GM12878 (cell line): ENCODE results near the gene EPB41L1. TPM values are rescaled to one million over a fixed set of nuclear protein-coding genes. Genes with fewer than 3 reads are reported as not detected.

Experiments
- ATAC-seq: fragments of 200-7000 bp; cut with Tn5 transposase; 3 replicates; pipeline ENCODE4 v1.9.1; 2020; ENCODE audit warnings: mild to moderate bottlenecking, moderate library complexity
- BruUV-seq: library from RNA; stranded (reverse); fragments of 400-500 nt; replicated peaks from 2 replicates; lab custom pipeline; 2021; lab: Mats Ljungman, UMichigan
- CTCF ChIA-PET: fragments of 300-600 bp; sonication (Branson Sonifier 250); formaldehyde crosslinking; extraction: SDS; loops from one replicate; lab custom pipeline; 2021; ENCODE audit warnings: inconsistent platforms; lab: Yijun Ruan, JAX
- POLR2A ChIA-PET: fragments of 350-600 bp; formaldehyde crosslinking; extraction: SDS; loops from one replicate; lab custom pipeline; 2021; ENCODE audit warnings: inconsistent platforms; lab: Charles Lee
- RAD21 ChIA-PET: fragments of 300-600 bp; sonication (Branson Sonifier 250); formaldehyde crosslinking; loops from one replicate; lab custom pipeline; 2023; ENCODE audit warnings: antibody characterized with exemption; ENCODE audit not compliant: unreplicated experiment; lab: Charles Lee
- SMC1A ChIA-PET: fragments of 300-600 bp; sonication (Branson Sonifier 250); formaldehyde crosslinking; loops from one replicate; lab custom pipeline; 2023; ENCODE audit not compliant: unreplicated experiment, uncharacterized antibody; lab: Charles Lee
- DNase-seq: peaks from one replicate; pipeline ENCODE4 v3.0.0-alpha.2; 2011; ENCODE audit warnings: low read depth, low spot score
- FAIRE-seq: peaks from 3 replicates; lab custom pipeline; 2011; peaks lifted over from hg19 to GRCh38; lab: Jason Lieb, UNC
- H2AFZ ChIP-seq: 2 replicates; pipeline ENCODE4 v1.6.0; 2011; ENCODE audit warnings: low read depth, low read length, control low read depth; ENCODE audit not compliant: control insufficient read depth
- H3K27ac ChIP-seq: 2 replicates; pipeline ENCODE4 v1.5.1; 2011; ENCODE audit warnings: control low read depth; ENCODE audit not compliant: control insufficient read depth, insufficient read depth
- H3K27me3 ChIP-seq, 2 experiments: replicated peaks in 1 of 2; 2 replicates each; pipeline versions ENCODE4 v1.6.0 to v1.6.1; 2011; ENCODE audit warnings: low read length in 1 of 2; ENCODE audit not compliant: control insufficient read depth in 2 of 2, insufficient read depth in 2 of 2
- H3K36me3 ChIP-seq, 2 experiments: 2 replicates each; pipeline ENCODE4 v1.5.1; 2011; ENCODE audit warnings: low read length in 1 of 2; ENCODE audit not compliant: control insufficient read depth in 2 of 2, insufficient read depth in 2 of 2
- H3K4me1 ChIP-seq: 2 replicates; pipeline ENCODE4 v1.6.1; 2011; ENCODE audit warnings: mild to moderate bottlenecking, low read length, moderate library complexity, mixed read lengths; ENCODE audit not compliant: control insufficient read depth, insufficient read depth
- H3K4me2 ChIP-seq: 2 replicates; pipeline ENCODE4 v1.6.0; 2011; ENCODE audit warnings: control low read depth; ENCODE audit not compliant: control insufficient read depth, insufficient read depth
- H3K4me3 ChIP-seq: fragments of 200-600 bp; sonication (generic); 2 replicates; pipeline ENCODE4 v1.5.1; 2016
- H3K79me2 ChIP-seq: 2 replicates; pipeline ENCODE4 v1.6.0; 2011; ENCODE audit warnings: low read length; ENCODE audit not compliant: control insufficient read depth, insufficient read depth
- H3K9ac ChIP-seq: 2 replicates; pipeline ENCODE4 v1.8.0; 2011; ENCODE audit warnings: low read length, control low read depth, mixed read lengths; ENCODE audit not compliant: control insufficient read depth, insufficient read depth
- H3K9me3 ChIP-seq: replicated peaks from 3 replicates; pipeline ENCODE4 v1.5.1; 2011; ENCODE audit warnings: mild to moderate bottlenecking, low read length; ENCODE audit not compliant: control insufficient read depth, insufficient read depth
- H4K20me1 ChIP-seq: 2 replicates; pipeline ENCODE4 v1.6.0; 2011; ENCODE audit not compliant: control insufficient read depth, insufficient read depth
- EED ChIP-seq: sonication (generic); IDR thresholded peaks from 2 replicates; pipeline ENCODE4 v1.6.1; 2016; ENCODE audit warnings: antibody characterized with exemption, low read depth
- HDAC6 ChIP-seq: fragments of 200-600 bp; sonication (generic); IDR thresholded peaks from one replicate; pipeline ENCODE4 v1.8.0; 2017; ENCODE audit warnings: antibody characterized with exemption; ENCODE audit not compliant: unreplicated experiment
- KDM1A ChIP-seq: fragments of 200-600 bp; sonication (generic); IDR thresholded peaks from 2 replicates; pipeline ENCODE4 v1.6.1; 2016; ENCODE audit warnings: borderline replicate concordance
- SREBF2 ChIP-seq: IDR thresholded peaks from 2 replicates; pipeline ENCODE4 v1.6.1; 2012; ENCODE audit warnings: mild to moderate bottlenecking, low read length
- ZNF207 ChIP-seq: fragments of 450-650 bp; IDR thresholded peaks from 2 replicates; pipeline ENCODE4 v1.6.1; 2014; ENCODE audit warnings: antibody characterized with exemption, mild to moderate bottlenecking, borderline replicate concordance
- WGBS: methylation state at CpG from one replicate; pipeline ENCODE4 v1.1.6; 2016; ENCODE audit warnings: low lambda C conversion rate; ENCODE audit not compliant: insufficient replicate concordance, insufficient coverage; ENCODE audit errors: missing lambda C conversion rate; 5-methylcytosine and 5-hydroxymethylcytosine counted together
- in situ Hi-C: fragments of 300-500 bp; cut with MboI; formaldehyde crosslinking; loops from 9 replicates; pipeline ENCODE4 v1.14.3; 2018; ENCODE audit warnings: mixed read lengths
- intact Hi-C: fragments of 100-400 bp; cut with micrococcal nuclease; formaldehyde crosslinking; loops from one replicate; pipeline ENCODE4 v1.14.2; 2022; ENCODE audit not compliant: unreplicated experiment
- polyA plus RNA-seq, 11 experiments: library from polyadenylated mRNA; depleted of rRNA in 4 of 11; unstranded in 6 of 11; stranded (reverse) in 5 of 11; fragments of >200 nt; fragmentation: Nextera tagmentation in 4 of 11; fragmentation: Illumina TruSeq in 1 of 11; extraction: Ambion mirVana in 4 of 11; extraction: Trizol in 1 of 11; gene quantifications; 1 replicate in 1 of 11; 2 replicates in 10 of 11; pipeline versions ENCODE4 v1.2.1 to v1.2.3, GENCODE V29; 2011 to 2016; ENCODE audit warnings: inconsistent platforms in 2 of 11, missing spikeins in 2 of 11, low read depth in 1 of 11
- total RNA-seq, 4 experiments: library from RNA; depleted of rRNA in 3 of 4; stranded (reverse); fragments of >200 nt in 3 of 4; fragmentation: Illumina TruSeq in 1 of 4; extraction: Trizol in 1 of 4; gene quantifications; 2 replicates each; pipeline versions ENCODE4 v1.2.1 to v1.2.3, GENCODE V29; 2013 to 2021
- TF ChIP-seq, protein P1 (sequence below): fragments of 450-650 bp; IDR thresholded peaks from 2 replicates; pipeline ENCODE4 v1.6.1; 2017; ENCODE audit warnings: mild to moderate bottlenecking, moderate library complexity

Gene EPB41L1
- total and polyA plus RNA-seq, 10 of the 15 experiments (the other 5 are each of a cell fraction or from before 2014, with no cell fraction given): 0.08 to 3.2 (median 0.31) TPM

DNA sequence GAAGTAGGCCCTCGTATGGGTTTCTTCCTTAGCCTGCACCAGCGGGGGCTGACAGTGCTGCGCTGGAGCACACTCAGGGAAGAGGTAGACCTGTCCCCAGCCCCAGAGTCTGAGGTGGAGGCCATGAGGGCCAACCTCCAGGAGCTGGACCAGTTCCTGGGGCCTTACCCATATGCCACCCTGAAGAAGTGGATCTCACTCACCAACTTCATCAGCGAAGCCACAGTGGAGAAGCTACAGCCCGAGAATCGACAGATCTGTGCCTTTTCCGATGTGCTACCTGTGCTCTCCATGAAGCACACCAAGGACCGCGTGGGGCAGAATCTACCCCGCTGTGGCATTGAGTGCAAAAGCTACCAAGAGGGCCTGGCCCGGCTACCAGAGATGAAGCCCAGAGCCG, 85.5 kb downstream of the EPB41L1 start:
- TF ChIP-seq EED (no peak), SREBF2 (no peak), HDAC6 (no peak), ZNF207 (no peak), KDM1A (no peak)
- TF ChIP-seq, protein P1, sequence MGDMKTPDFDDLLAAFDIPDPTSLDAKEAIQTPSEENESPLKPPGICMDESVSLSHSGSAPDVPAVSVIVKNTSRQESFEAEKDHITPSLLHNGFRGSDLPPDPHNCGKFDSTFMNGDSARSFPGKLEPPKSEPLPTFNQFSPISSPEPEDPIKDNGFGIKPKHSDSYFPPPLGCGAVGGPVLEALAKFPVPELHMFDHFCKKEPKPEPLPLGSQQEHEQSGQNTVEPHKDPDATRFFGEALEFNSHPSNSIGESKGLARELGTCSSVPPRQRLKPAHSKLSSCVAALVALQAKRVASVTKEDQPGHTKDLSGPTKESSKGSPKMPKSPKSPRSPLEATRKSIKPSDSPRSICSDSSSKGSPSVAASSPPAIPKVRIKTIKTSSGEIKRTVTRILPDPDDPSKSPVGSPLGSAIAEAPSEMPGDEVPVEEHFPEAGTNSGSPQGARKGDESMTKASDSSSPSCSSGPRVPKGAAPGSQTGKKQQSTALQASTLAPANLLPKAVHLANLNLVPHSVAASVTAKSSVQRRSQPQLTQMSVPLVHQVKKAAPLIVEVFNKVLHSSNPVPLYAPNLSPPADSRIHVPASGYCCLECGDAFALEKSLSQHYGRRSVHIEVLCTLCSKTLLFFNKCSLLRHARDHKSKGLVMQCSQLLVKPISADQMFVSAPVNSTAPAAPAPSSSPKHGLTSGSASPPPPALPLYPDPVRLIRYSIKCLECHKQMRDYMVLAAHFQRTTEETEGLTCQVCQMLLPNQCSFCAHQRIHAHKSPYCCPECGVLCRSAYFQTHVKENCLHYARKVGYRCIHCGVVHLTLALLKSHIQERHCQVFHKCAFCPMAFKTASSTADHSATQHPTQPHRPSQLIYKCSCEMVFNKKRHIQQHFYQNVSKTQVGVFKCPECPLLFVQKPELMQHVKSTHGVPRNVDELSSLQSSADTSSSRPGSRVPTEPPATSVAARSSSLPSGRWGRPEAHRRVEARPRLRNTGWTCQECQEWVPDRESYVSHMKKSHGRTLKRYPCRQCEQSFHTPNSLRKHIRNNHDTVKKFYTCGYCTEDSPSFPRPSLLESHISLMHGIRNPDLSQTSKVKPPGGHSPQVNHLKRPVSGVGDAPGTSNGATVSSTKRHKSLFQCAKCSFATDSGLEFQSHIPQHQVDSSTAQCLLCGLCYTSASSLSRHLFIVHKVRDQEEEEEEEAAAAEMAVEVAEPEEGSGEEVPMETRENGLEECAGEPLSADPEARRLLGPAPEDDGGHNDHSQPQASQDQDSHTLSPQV: no peak
- Histone ChIP-seq H3K36me3 (peaks cover 9 to 29% of the 10 kb centered on the region in 2 experiments), H3K4me2 (0 out of 2 replicates have a peak overlapping the region, but pooled peaks have one; percentile 13), H2AFZ (no peak overlapping the region), H3K27me3 (no peaks in the 10 kb centered on the region), H3K9ac (no peak overlapping the region), H3K79me2 (peaks cover 35% of the 10 kb centered on the region), H3K27ac (no peak overlapping the region), H4K20me1 (peaks cover 3% of the 10 kb centered on the region; the same call in 1 of the 2 replicates), H3K4me3 (no peak overlapping the region), H3K4me1 (no peaks in the 10 kb centered on the region), H3K9me3 (no peaks in the 10 kb centered on the region)
- CTCF ChIA-PET: interaction anchor here (0.8 kb wide), 1 partner anchor 1144 kb away, joined by 3 read pairs; no protein-coding TSS in a partner anchor
- DNase-seq (no peak), FAIRE-seq (no peak), ATAC-seq (no peak)
- SMC1A ChIA-PET: no interaction called here
- in situ Hi-C loops: no loop called here
- TSS peak; percentile 8 for BruUV-seq
- POLR2A ChIA-PET: no interaction called here
- intact Hi-C loops: no loop called here
- RAD21 ChIA-PET: no interaction called here
- WGBS: 99% methylated on average over 12 of the region's 12 CpGs
